Right atrium auricular region (tissue), 2 donors: ENCODE measurements around the gene KLK6. TPM values are rescaled to one million over a fixed set of nuclear protein-coding genes. Genes with fewer than 3 reads are reported as not detected.

ENCODE experiments used
- DNase-seq: peaks from one replicate; pipeline ENCODE4 v3.0.0-alpha.2; 2019; ENCODE audit warnings: low spot score
- H3K27ac ChIP-seq, 2 donors: fragments of 200-600 bp; sonication (generic); 1 replicate in 1 of 2; 2 replicates in 1 of 2; pipeline ENCODE4 v1.5.1; 2016 to 2019
- H3K27me3 ChIP-seq, 2 donors: fragments of 200-600 bp; sonication (generic); one replicate each; pipeline versions ENCODE4 v1.5.1 to v1.6.0; 2017 to 2019
- H3K36me3 ChIP-seq: fragments of 200-600 bp; sonication (generic); one replicate; pipeline ENCODE4 v1.5.1; 2016
- H3K4me1 ChIP-seq, 2 donors: fragments of 200-600 bp; sonication (generic); one replicate each; pipeline versions ENCODE4 v1.5.1 to v1.6.0; 2017 to 2019
- H3K4me3 ChIP-seq, 2 donors: fragments of 200-600 bp; sonication (generic); 1 replicate in 1 of 2; 2 replicates in 1 of 2; pipeline ENCODE4 v1.5.1; 2017 to 2019; ENCODE audit warnings: mild to moderate bottlenecking in 1 of 2, moderate library complexity in 1 of 2
- H3K9me3 ChIP-seq, 2 donors: fragments of 200-600 bp; sonication (generic); one replicate each; pipeline ENCODE4 v1.5.1; 2019
- CTCF ChIP-seq, 2 donors: fragments of 200-600 bp; sonication (generic); IDR thresholded peaks; one replicate each; pipeline ENCODE4 v1.5.1; 2019; ENCODE audit warnings: antibody characterized with exemption in 2 of 2
- total RNA-seq, 2 donors: library from RNA; depleted of rRNA; stranded (reverse); fragments of >200 nt; gene quantifications; one replicate each; pipeline ENCODE4 v1.1.0, GENCODE V29; 2016

The KLK6 gene
- total RNA-seq, 2 donors from 2014 or later, result not detected

DNA sequence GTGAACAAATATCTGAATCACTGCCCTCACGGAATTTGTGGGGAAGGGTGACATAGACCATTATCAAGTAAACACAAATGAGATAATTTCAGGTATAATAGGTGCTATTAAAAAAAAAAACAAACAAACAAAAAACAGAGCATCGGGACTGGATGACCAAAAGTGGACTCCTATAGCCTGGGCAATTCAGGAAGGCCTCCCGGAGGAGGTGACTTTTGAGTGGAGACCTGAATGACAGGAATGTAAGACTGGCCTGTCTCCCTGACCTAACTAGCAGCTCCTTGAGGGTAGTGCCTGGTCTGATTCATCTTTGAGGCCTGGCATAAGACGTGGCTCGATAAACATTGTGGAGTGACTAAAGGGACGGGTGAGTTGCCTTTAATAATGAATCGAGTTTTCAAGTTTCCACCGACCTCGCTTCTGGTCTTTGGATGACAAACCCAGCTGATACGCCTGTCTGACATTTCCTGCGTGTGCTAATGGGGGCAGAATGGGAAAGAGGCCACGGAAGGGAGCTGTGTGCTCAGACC, 43.3 kb upstream of the KLK6 start:
- DNase-seq, result no peak
- Histone ChIP-seq H3K9me3 (no peaks in the 10 kb centered on the region), H3K27ac (no peak overlapping the region), H3K36me3 (no peaks in the 10 kb centered on the region), H3K4me1 (peaks cover 0 to 10% of the 10 kb centered on the region in 2 donors), H3K4me3 (no peak overlapping the region), H3K27me3 (peaks cover 9 to 11% of the 10 kb centered on the region in 2 donors)
- TF ChIP-seq CTCF (IDR thresholded peaks at IDR 0.05), result no peak

GRCh38 chr19:51010066-51010795, 40.8 kb upstream of the KLK6 start:
- no peak for DNase-seq
- Histone ChIP-seq H3K27me3 (no peaks in the 10 kb centered on the region), H3K4me3 (no peak overlapping the region), H3K36me3 (no peaks in the 10 kb centered on the region), H3K27ac (no peak overlapping the region), H3K4me1 (no peaks in the 10 kb centered on the region), H3K9me3 (no peaks in the 10 kb centered on the region)
- no peak for TF ChIP-seq CTCF (IDR thresholded peaks at IDR 0.05)

- no peak overlapping the region for H3K27ac ChIP-seq
- H3K36me3 ChIP-seq, result no peaks in the 10 kb centered on the region
- no peak for TF ChIP-seq CTCF (IDR thresholded peaks at IDR 0.05)
- no peak overlapping the region for H3K4me3 ChIP-seq
- no peak for DNase-seq
- no peaks in the 10 kb centered on the region for H3K9me3 ChIP-seq
- no peaks in the 10 kb centered on the region for H3K27me3 ChIP-seq
- no peaks in the 10 kb centered on the region for H3K4me1 ChIP-seq
These were observed 39.9 kb upstream of the KLK6 start for GRCh38 chr19:51009061-51009891.

DNA sequence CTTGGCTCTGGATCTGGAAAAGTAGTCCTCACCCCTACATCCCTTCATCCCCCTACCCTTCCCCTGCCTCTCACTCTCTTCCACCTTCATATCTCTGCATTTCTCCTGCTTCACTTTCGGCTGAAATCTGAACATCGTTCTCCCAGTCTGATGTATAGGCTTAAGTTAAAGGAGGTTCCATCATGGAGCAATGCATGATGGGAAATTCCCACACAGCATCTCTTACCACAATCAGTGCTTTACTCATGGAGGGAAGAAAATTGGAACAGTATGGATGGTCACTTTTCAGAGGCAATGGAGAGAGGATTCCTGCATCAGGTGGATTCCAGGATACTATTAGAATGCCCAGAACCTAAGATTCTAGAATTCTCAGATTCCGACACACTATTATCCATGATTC, 38.1 kb upstream of the KLK6 start:
- H3K9me3 ChIP-seq, result no peaks in the 10 kb centered on the region
- no peaks in the 10 kb centered on the region for H3K36me3 ChIP-seq
- no peak for DNase-seq
- peaks cover 0 to 5% of the 10 kb centered on the region in 2 donors for H3K27me3 ChIP-seq
- H3K4me3 ChIP-seq, result no peak overlapping the region
- no peak overlapping the region for H3K27ac ChIP-seq
- no peaks in the 10 kb centered on the region for H3K4me1 ChIP-seq
- TF ChIP-seq CTCF (IDR thresholded peaks at IDR 0.05), result no peak

- Histone ChIP-seq H3K4me3 (no peak overlapping the region), H3K27me3 (peaks cover 0 to 11% of the 10 kb centered on the region in 2 donors), H3K9me3 (no peaks in the 10 kb centered on the region), H3K36me3 (no peaks in the 10 kb centered on the region), H3K4me1 (no peaks in the 10 kb centered on the region), H3K27ac (no peak overlapping the region)
- no peak for DNase-seq
- TF ChIP-seq CTCF (IDR thresholded peaks at IDR 0.05), result no peak
These were observed 37.0 kb upstream of the KLK6 start for GRCh38 chr19:51006406-51006805.
